Neuronal stem cell (in vitro differentiated cells): Measurements from ENCODE around the gene ERFL.

Experiments
- DNase-seq: peaks from one replicate; pipeline ENCODE4 v3.0.0-alpha.2; 2013; ENCODE audit warnings: low spot score
- H2AFZ ChIP-seq: one replicate; pipeline ENCODE4 v1.6.1; 2013; ENCODE audit warnings: mild to moderate bottlenecking, low read length, inconsistent platforms
- H2AK5ac ChIP-seq: 2 replicates; pipeline ENCODE4 v1.6.1; 2013; ENCODE audit warnings: low read depth, mild to moderate bottlenecking, inconsistent platforms, low read length, moderate library complexity, mixed read lengths
- H2BK120ac ChIP-seq: 2 replicates; pipeline ENCODE4 v1.6.1; 2013; ENCODE audit warnings: low read depth, mild to moderate bottlenecking, inconsistent platforms, low read length, moderate library complexity, mixed read lengths
- H2BK12ac ChIP-seq: one replicate; pipeline ENCODE4 v1.6.1; 2013; ENCODE audit warnings: low read length, inconsistent platforms
- H2BK15ac ChIP-seq: 2 replicates; pipeline ENCODE4 v1.6.1; 2013; ENCODE audit warnings: mild to moderate bottlenecking, low read length, inconsistent platforms, mixed read lengths
- H2BK5ac ChIP-seq: one replicate; pipeline ENCODE4 v1.6.1; 2013; ENCODE audit warnings: inconsistent platforms, mild to moderate bottlenecking, low read length, moderate library complexity
- H3K14ac ChIP-seq: one replicate; pipeline ENCODE4 v1.6.1; 2013; ENCODE audit warnings: low read length, inconsistent platforms
- H3K18ac ChIP-seq: 2 replicates; pipeline ENCODE4 v1.6.1; 2013; ENCODE audit warnings: low read length, inconsistent platforms
- H3K23ac ChIP-seq: 2 replicates; pipeline ENCODE4 v1.6.1; 2013; ENCODE audit warnings: low read depth, mild to moderate bottlenecking, mixed read lengths, low read length, inconsistent platforms; ENCODE audit not compliant: poor library complexity
- H3K27ac ChIP-seq: replicated peaks from 3 replicates; pipeline ENCODE4 v1.5.1; 2013; ENCODE audit warnings: low read length, inconsistent platforms
- H3K27me3 ChIP-seq, 3 experiments: 2 replicates each; pipeline ENCODE4 v1.6.1; 2013; ENCODE audit warnings: low read length in 3 of 3, mild to moderate bottlenecking in 2 of 3, inconsistent platforms in 1 of 3, low read depth in 1 of 3, mixed read lengths in 1 of 3, moderate library complexity in 1 of 3; ENCODE audit not compliant: control insufficient read depth in 3 of 3, insufficient read depth in 3 of 3
- H3K36me3 ChIP-seq, 2 donors: replicated peaks in 1 of 2; 2 replicates each; pipeline ENCODE4 v1.6.1; 2013; ENCODE audit warnings: low read length in 2 of 2; ENCODE audit not compliant: control insufficient read depth in 2 of 2, insufficient read depth in 2 of 2
- H3K4ac ChIP-seq: 2 replicates; pipeline ENCODE4 v1.6.1; 2013; ENCODE audit warnings: inconsistent platforms, mild to moderate bottlenecking, low read length, moderate library complexity
- H3K4me1 ChIP-seq, 2 donors: 1 replicate in 1 of 2; 2 replicates in 1 of 2; pipeline ENCODE4 v1.6.1; 2013; ENCODE audit warnings: low read length in 2 of 2, low read depth in 1 of 2; ENCODE audit not compliant: control insufficient read depth in 2 of 2, insufficient read depth in 1 of 2
- H3K4me2 ChIP-seq: one replicate; pipeline ENCODE4 v1.6.1; 2013; ENCODE audit warnings: mild to moderate bottlenecking, low read length, inconsistent platforms; ENCODE audit not compliant: insufficient read depth, poor library complexity, severe bottlenecking
- H3K4me3 ChIP-seq, 2 donors: 2 replicates each; pipeline ENCODE4 v1.5.1; 2013; ENCODE audit warnings: low read length in 2 of 2, mild to moderate bottlenecking in 2 of 2, inconsistent platforms in 1 of 2, moderate library complexity in 1 of 2
- H3K79me1 ChIP-seq: one replicate; pipeline ENCODE4 v1.6.1; 2013; ENCODE audit warnings: low read depth, mild to moderate bottlenecking, inconsistent platforms, low read length, moderate library complexity
- H3K9ac ChIP-seq: one replicate; pipeline ENCODE4 v1.6.1; 2013; ENCODE audit warnings: mild to moderate bottlenecking, low read depth, low read length, inconsistent platforms; ENCODE audit not compliant: poor library complexity
- H3K9me3 ChIP-seq, 2 donors: replicated peaks in 1 of 2; 2 replicates each; pipeline versions ENCODE3 to v1.6.1; 2013; ENCODE audit warnings: low read length in 2 of 2, mild to moderate bottlenecking in 2 of 2, inconsistent platforms in 1 of 2, low read depth in 1 of 2, mixed read lengths in 1 of 2, moderate library complexity in 1 of 2; ENCODE audit not compliant: control insufficient read depth in 2 of 2, insufficient read depth in 1 of 2
- H4K8ac ChIP-seq: one replicate; pipeline ENCODE4 v1.6.1; 2013; ENCODE audit warnings: low read depth, mild to moderate bottlenecking, inconsistent platforms, low read length, moderate library complexity
- H4K91ac ChIP-seq: one replicate; pipeline ENCODE4 v1.6.1; 2013; ENCODE audit warnings: low read length, low read depth, mild to moderate bottlenecking, inconsistent platforms; ENCODE audit not compliant: poor library complexity
- WGBS, 2 donors: extraction: QIAGEN DNeasy Blood & Tissue Kit; methylation state at CpG; one replicate each; pipeline ENCODE4 v1.1.7; 2013; ENCODE audit warnings: missing lambda C conversion rate in 2 of 2, mixed read lengths in 1 of 2; ENCODE audit not compliant: insufficient read length in 2 of 2, insufficient replicate concordance in 1 of 2; ENCODE audit errors: extremely low coverage in 2 of 2; 5-methylcytosine and 5-hydroxymethylcytosine counted together

The ERFL gene

DNA sequence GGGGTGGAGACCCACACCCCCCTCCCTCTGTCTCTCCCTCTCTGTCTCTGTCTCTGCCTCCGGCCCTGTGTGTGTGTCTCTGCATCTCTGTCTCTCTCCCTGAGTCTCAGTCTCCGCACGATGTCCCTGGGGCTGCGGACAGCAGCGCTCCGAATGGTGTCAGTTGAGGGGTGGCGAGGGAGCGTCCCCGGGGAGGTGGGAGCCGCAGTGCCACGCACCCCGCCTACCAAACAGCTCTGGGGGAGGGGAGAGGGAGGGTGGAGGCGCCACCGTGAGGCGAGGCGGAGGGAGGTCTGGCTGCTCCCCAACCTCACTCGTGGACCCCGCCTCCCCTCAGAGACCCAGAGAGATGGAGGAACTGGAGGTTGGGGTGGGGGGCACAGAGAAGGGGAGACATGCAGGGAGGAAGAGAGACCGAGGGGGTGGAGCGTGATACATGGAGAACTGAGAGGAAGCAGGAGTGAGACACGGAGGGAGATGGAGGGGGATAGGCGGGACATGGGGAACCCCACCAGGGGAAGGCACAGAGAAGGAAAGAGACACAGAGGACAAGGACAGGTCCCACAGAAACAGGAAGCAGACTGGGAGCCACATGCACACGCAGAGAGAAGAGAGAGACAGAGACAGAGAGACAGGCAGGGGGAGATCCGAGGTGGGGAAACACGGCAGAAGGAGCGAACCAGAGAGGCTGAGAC, 7.2 kb downstream of the ERFL start:
- Histone ChIP-seq H2AK5ac (no peak overlapping the region), H3K9me3 (peaks cover 0 to 26% of the 10 kb centered on the region in 2 donors), H3K79me1 (peaks cover 6% of the 10 kb centered on the region), H3K27ac (no peak overlapping the region), H2AFZ (no peak overlapping the region), H3K9ac (no peak overlapping the region), H3K27me3 (peaks cover 25 to 95% (median 85%) of the 10 kb centered on the region in 3 experiments), H3K18ac (peak overlapping the region; percentile 41), H2BK15ac (no peak overlapping the region), H4K91ac (no peak overlapping the region), H2BK120ac (no peak overlapping the region), H4K8ac (no peak overlapping the region), H2BK12ac (no peak overlapping the region), H3K4me1 (peaks cover 0 to 3% of the 10 kb centered on the region in 2 donors), H3K4me3 (no peak overlapping the region), H3K36me3 (peaks cover 0 to 5% of the 10 kb centered on the region in 2 donors), H2BK5ac (no peak overlapping the region), H3K4ac (no peak overlapping the region), H3K23ac (peak overlapping the region; percentile 1), H3K14ac (peak overlapping the region; percentile 59), H3K4me2 (no peak overlapping the region)
- no peak for DNase-seq
- WGBS, 2 donors = no CpG with 5 or more reads among the region's 26 CpGs

DNA sequence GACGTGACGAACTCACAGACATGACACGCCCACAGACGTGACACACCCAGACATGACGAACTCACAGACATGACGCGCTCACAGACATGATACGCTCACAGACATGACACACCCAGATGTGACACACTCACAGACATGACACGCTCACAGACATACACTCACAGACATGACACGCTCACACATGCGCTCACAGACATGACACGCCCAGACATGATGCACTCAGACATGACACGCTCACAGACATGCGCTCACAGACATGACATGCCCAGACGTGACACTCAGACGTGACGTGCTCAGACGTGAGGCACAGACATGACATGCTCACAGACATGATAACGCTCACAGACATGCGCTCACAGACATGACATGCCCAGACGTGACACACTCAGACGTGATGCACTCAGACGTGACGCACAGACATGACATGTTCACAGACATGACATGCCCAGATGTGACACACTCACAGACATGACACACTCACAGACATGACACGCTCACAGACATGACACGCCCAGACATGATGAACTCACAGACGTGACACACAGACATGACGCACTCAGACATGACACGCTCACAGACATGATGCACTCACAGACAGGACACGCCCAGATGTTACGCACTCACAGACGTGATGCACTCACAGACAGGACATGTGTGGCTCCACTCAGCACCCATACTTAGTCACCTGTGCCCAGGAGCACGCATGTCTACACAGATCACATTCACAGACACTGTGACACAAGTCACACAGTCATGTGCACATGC, 8.1 kb downstream of the ERFL start:
- H3K14ac ChIP-seq = peak overlapping the region; percentile 10
- H3K4me2 ChIP-seq = no peak overlapping the region
- H3K4ac ChIP-seq = no peak overlapping the region
- H2AK5ac ChIP-seq = no peak overlapping the region
- H2BK120ac ChIP-seq = no peak overlapping the region
- H4K8ac ChIP-seq = no peak overlapping the region
- H3K79me1 ChIP-seq = peaks cover 6% of the 10 kb centered on the region
- WGBS, 2 donors = no CpG with 5 or more reads among the region's 33 CpGs
- H4K91ac ChIP-seq = no peak overlapping the region
- H2BK5ac ChIP-seq = no peak overlapping the region
- no peak overlapping the region for H3K27ac ChIP-seq
- DNase-seq = no peak
- H3K18ac ChIP-seq = peak overlapping the region; percentile 32
- H2BK15ac ChIP-seq = no peak overlapping the region
- H3K9ac ChIP-seq = no peak overlapping the region
- peak overlapping the region; percentile 1 for H3K23ac ChIP-seq
- peaks cover 30 to 95% (median 84%) of the 10 kb centered on the region in 3 experiments for H3K27me3 ChIP-seq
- no peak overlapping the region for H2BK12ac ChIP-seq
- no peak overlapping the region for H2AFZ ChIP-seq
- peaks cover 0 to 6% of the 10 kb centered on the region in 2 donors for H3K36me3 ChIP-seq
- peak overlapping the region in 1 of 2 donors; percentile 65 for H3K4me3 ChIP-seq
- H3K4me1 ChIP-seq = peaks cover 0 to 3% of the 10 kb centered on the region in 2 donors
- H3K9me3 ChIP-seq = peaks cover 0 to 26% of the 10 kb centered on the region in 2 donors

DNA sequence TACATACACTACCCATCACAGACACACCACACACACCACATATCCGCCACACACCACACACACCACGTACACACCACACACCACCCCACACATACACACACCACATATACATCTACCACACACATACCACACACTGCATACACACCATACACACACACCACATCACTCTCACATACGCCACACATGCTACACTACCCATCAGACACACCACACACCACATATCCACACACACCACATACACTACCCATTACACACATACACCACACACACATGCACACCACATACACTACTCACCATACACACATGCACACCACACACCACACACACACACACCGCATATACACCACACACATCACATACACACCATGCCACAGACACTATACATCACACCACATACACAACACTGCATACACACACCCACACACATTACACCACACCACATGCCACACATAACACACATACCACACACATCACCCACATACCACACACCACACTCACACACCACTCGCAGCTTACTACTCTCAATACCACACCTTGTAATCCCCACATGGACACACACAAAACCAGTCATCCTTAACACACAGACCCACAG, 9.5 kb downstream of the ERFL start:
- Histone ChIP-seq H3K27me3 (peaks cover 31 to 95% (median 84%) of the 10 kb centered on the region in 3 experiments), H3K4me2 (no peak overlapping the region), H3K4me1 (peaks cover 0 to 3% of the 10 kb centered on the region in 2 donors), H3K14ac (peak overlapping the region; percentile 3), H3K27ac (no peak overlapping the region), H4K91ac (no peak overlapping the region), H3K79me1 (peaks cover 6% of the 10 kb centered on the region), H3K18ac (no peak overlapping the region), H4K8ac (no peak overlapping the region), H3K9ac (no peak overlapping the region), H2AFZ (no peak overlapping the region), H2BK5ac (no peak overlapping the region), H3K4ac (no peak overlapping the region), H3K4me3 (peak overlapping the region in 1 of 2 donors; percentile 12), H3K36me3 (peaks cover 0 to 6% of the 10 kb centered on the region in 2 donors), H3K9me3 (peaks cover 0 to 25% of the 10 kb centered on the region in 2 donors), H3K23ac (peak overlapping the region; percentile 58), H2BK120ac (no peak overlapping the region), H2BK12ac (no peak overlapping the region), H2AK5ac (no peak overlapping the region), H2BK15ac (no peak overlapping the region)
- no peak for DNase-seq
- WGBS, 2 donors = 100% methylated on average over 2 to 5 of the region's 5 CpGs
